HCT116 (cell line): ENCODE measurements around the gene RAP1GAP2. TPM values are rescaled to one million over a fixed set of nuclear protein-coding genes. Genes with fewer than 3 reads are reported as not detected.

Source experiments
- CBX3 ChIP-seq: IDR thresholded peaks from 2 replicates; pipeline ENCODE4 v1.6.1; 2012; ENCODE audit warnings: low read depth
- CEBPB ChIP-seq: IDR thresholded peaks from 2 replicates; pipeline ENCODE4 v1.6.1; 2012; ENCODE audit warnings: low read depth
- EGR1 ChIP-seq: IDR thresholded peaks from 2 replicates; pipeline ENCODE4 v1.6.1; 2012; ENCODE audit warnings: low read depth
- JUND ChIP-seq: IDR thresholded peaks from 2 replicates; pipeline ENCODE4 v1.6.1; 2012
- RAD21 ChIP-seq: IDR thresholded peaks from 2 replicates; pipeline ENCODE4 v1.6.1; 2012; ENCODE audit warnings: low read depth, mild to moderate bottlenecking
- TCF7L2 ChIP-seq: IDR thresholded peaks from 2 replicates; pipeline ENCODE4 v1.7.0; 2011; ENCODE audit warnings: borderline replicate concordance, inconsistent platforms; ENCODE audit not compliant: insufficient read depth, insufficient read length; ENCODE audit errors: extremely low read depth
- total RNA-seq: library from RNA; stranded (reverse); gene quantifications from one replicate; pipeline ENCODE4 v1.2.1, GENCODE V29; 2021; ENCODE audit not compliant: unreplicated experiment
- TF ChIP-seq, protein P1 (sequence below): IDR thresholded peaks from 2 replicates; pipeline ENCODE4 v1.6.1; 2012; ENCODE audit warnings: low read depth
- TF ChIP-seq, protein P2 (sequence below): IDR thresholded peaks from 2 replicates; pipeline ENCODE4 v1.6.1; 2011; ENCODE audit warnings: mild to moderate bottlenecking, low read length, moderate library complexity; ENCODE audit not compliant: insufficient replicate concordance; ENCODE audit errors: extremely low read depth

The RAP1GAP2 gene
- total RNA-seq, 1 experiment from 2014 or later, result 54.6 TPM

DNA sequence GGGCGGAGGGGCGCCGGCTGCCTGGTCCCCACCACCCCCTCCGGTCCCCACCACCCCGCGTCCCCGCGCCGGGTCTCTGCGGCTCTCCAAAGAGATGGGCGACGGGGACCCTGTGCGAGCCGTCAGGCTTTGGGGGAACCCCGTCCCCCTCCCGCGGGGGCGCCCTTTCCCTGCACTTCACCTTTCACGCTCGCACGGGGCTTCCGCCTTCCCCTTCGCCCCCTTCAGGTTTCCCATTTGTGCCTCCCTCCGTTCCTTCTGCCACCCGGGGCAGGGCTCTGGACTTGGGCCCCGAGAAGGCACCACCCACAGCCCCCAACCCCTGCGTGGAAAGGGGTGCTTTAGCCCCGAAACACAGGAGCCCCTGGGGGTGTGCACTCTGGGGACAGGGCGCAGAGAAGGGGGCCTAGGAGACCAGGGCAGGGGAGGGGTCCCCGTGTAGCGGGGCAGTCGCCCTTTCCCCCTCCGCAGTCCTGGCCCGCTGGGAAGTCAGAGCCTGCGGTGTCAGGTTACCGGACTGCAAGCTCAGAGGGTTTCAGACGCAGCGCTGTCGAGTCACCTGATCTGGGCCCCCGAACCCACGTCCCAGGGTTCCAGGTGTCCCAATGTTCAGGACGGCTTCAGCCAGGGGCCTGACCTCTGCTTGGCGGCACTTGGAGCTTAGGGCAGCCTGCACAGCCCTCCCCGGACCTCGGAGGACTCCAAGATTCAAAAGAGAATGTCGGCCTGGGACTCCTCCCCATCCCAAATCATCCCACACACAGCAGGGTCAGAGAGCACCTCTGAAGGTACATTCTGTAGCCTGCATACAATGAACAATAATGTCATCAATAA lies 40.1 kb upstream of the RAP1GAP2 start (continued):
- TF ChIP-seq, protein P1, sequence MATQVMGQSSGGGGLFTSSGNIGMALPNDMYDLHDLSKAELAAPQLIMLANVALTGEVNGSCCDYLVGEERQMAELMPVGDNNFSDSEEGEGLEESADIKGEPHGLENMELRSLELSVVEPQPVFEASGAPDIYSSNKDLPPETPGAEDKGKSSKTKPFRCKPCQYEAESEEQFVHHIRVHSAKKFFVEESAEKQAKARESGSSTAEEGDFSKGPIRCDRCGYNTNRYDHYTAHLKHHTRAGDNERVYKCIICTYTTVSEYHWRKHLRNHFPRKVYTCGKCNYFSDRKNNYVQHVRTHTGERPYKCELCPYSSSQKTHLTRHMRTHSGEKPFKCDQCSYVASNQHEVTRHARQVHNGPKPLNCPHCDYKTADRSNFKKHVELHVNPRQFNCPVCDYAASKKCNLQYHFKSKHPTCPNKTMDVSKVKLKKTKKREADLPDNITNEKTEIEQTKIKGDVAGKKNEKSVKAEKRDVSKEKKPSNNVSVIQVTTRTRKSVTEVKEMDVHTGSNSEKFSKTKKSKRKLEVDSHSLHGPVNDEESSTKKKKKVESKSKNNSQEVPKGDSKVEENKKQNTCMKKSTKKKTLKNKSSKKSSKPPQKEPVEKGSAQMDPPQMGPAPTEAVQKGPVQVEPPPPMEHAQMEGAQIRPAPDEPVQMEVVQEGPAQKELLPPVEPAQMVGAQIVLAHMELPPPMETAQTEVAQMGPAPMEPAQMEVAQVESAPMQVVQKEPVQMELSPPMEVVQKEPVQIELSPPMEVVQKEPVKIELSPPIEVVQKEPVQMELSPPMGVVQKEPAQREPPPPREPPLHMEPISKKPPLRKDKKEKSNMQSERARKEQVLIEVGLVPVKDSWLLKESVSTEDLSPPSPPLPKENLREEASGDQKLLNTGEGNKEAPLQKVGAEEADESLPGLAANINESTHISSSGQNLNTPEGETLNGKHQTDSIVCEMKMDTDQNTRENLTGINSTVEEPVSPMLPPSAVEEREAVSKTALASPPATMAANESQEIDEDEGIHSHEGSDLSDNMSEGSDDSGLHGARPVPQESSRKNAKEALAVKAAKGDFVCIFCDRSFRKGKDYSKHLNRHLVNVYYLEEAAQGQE, result no peak
- no peak for TF ChIP-seq EGR1
- TF ChIP-seq CBX3, result no peak
- TF ChIP-seq CEBPB, result no peak
- TF ChIP-seq JUND, result no peak
- TF ChIP-seq RAD21, result no peak
- TF ChIP-seq, protein P2, sequence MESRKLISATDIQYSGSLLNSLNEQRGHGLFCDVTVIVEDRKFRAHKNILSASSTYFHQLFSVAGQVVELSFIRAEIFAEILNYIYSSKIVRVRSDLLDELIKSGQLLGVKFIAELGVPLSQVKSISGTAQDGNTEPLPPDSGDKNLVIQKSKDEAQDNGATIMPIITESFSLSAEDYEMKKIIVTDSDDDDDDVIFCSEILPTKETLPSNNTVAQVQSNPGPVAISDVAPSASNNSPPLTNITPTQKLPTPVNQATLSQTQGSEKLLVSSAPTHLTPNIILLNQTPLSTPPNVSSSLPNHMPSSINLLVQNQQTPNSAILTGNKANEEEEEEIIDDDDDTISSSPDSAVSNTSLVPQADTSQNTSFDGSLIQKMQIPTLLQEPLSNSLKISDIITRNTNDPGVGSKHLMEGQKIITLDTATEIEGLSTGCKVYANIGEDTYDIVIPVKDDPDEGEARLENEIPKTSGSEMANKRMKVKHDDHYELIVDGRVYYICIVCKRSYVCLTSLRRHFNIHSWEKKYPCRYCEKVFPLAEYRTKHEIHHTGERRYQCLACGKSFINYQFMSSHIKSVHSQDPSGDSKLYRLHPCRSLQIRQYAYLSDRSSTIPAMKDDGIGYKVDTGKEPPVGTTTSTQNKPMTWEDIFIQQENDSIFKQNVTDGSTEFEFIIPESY, result no peak
- no peak for TF ChIP-seq TCF7L2
